Ishikawa (cell line): ENCODE measurements around the gene DCDC2.

ENCODE experiments used
- CEBPB ChIP-seq: IDR thresholded peaks from 2 replicates; pipeline ENCODE4 v1.6.1; 2012
- CREB1 ChIP-seq: IDR thresholded peaks from 2 replicates; pipeline ENCODE4 v1.6.1; 2012; ENCODE audit warnings: low read depth
- EGR1 ChIP-seq: IDR thresholded peaks from 2 replicates; pipeline ENCODE4 v1.6.1; 2012
- EP300 ChIP-seq: IDR thresholded peaks from 2 replicates; pipeline ENCODE4 v1.6.1; 2012; ENCODE audit warnings: borderline replicate concordance
- FOXM1 ChIP-seq: IDR thresholded peaks from 2 replicates; pipeline ENCODE4 v1.6.1; 2012; ENCODE audit warnings: low read depth, borderline replicate concordance
- NFIC ChIP-seq: IDR thresholded peaks from 2 replicates; pipeline ENCODE4 v1.6.1; 2012
- RAD21 ChIP-seq: IDR thresholded peaks from 2 replicates; pipeline ENCODE4 v1.6.1; 2012; ENCODE audit warnings: low read depth
- TAF1 ChIP-seq: IDR thresholded peaks from 2 replicates; pipeline ENCODE4 v1.6.1; 2012; ENCODE audit warnings: low read depth, mild to moderate bottlenecking
- TCF12 ChIP-seq: IDR thresholded peaks from 2 replicates; pipeline ENCODE4 v1.6.1; 2012; ENCODE audit warnings: low read depth
- TEAD4 ChIP-seq: IDR thresholded peaks from 2 replicates; pipeline ENCODE4 v1.6.1; 2012
- YY1 ChIP-seq: IDR thresholded peaks from 2 replicates; pipeline ENCODE4 v1.6.1; 2012; ENCODE audit warnings: low read depth
- ZBTB7A ChIP-seq: IDR thresholded peaks from 2 replicates; pipeline ENCODE4 v1.6.1; 2012; ENCODE audit warnings: low read depth
- TF ChIP-seq, protein P1 (sequence below): IDR thresholded peaks from 2 replicates; pipeline ENCODE4 v1.6.1; 2012
- TF ChIP-seq, protein P2 (sequence below): IDR thresholded peaks from 2 replicates; pipeline ENCODE4 v1.6.1; 2012
- TF ChIP-seq, protein P3 (sequence below): IDR thresholded peaks from 2 replicates; pipeline ENCODE4 v1.6.1; 2012; ENCODE audit warnings: low read depth, mild to moderate bottlenecking

DCDC2 gene

DNA sequence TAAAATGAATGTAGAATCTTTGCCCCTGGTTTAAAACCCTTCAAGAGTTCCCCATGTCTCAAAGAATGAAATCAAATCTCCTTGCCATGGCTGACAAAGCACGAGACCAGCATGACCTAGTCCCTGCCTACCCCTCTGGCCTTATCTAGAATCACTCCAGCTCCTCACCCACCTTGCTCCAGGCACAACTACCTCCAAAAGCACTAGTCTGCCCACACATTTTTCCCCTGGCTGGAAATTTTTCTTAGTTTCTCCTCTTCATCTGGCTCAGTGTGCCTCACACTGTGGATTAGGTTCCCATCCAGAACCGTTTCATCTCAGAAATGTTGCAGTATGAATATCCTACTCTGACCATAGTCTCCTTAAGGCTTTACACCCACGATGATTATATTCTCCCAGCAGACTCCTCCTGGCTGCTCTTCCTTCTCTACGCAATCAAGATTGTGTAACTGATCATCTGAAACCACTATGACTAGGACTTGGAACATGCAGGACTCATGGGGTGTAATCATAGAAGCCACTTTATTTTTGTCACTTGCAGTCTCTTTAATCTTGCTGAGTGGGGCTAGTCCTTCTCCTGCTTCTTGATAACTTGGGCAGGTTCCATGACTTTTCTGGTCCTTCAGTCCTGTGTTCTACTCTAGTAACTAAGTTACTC is 37.0 kb upstream of the DCDC2 start:
- TF ChIP-seq, protein P1, sequence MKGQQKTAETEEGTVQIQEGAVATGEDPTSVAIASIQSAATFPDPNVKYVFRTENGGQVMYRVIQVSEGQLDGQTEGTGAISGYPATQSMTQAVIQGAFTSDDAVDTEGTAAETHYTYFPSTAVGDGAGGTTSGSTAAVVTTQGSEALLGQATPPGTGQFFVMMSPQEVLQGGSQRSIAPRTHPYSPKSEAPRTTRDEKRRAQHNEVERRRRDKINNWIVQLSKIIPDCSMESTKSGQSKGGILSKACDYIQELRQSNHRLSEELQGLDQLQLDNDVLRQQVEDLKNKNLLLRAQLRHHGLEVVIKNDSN = no peak
- TF ChIP-seq CREB1 = no peak
- no peak for TF ChIP-seq ZBTB7A
- no peak for TF ChIP-seq NFIC
- no peak for TF ChIP-seq CEBPB
- TF ChIP-seq EP300 = no peak
- no peak for TF ChIP-seq EGR1
- TF ChIP-seq, protein P2, sequence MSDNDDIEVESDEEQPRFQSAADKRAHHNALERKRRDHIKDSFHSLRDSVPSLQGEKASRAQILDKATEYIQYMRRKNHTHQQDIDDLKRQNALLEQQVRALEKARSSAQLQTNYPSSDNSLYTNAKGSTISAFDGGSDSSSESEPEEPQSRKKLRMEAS = no peak
- TF ChIP-seq TCF12 = no peak
- no peak for TF ChIP-seq TEAD4
- TF ChIP-seq, protein P3, sequence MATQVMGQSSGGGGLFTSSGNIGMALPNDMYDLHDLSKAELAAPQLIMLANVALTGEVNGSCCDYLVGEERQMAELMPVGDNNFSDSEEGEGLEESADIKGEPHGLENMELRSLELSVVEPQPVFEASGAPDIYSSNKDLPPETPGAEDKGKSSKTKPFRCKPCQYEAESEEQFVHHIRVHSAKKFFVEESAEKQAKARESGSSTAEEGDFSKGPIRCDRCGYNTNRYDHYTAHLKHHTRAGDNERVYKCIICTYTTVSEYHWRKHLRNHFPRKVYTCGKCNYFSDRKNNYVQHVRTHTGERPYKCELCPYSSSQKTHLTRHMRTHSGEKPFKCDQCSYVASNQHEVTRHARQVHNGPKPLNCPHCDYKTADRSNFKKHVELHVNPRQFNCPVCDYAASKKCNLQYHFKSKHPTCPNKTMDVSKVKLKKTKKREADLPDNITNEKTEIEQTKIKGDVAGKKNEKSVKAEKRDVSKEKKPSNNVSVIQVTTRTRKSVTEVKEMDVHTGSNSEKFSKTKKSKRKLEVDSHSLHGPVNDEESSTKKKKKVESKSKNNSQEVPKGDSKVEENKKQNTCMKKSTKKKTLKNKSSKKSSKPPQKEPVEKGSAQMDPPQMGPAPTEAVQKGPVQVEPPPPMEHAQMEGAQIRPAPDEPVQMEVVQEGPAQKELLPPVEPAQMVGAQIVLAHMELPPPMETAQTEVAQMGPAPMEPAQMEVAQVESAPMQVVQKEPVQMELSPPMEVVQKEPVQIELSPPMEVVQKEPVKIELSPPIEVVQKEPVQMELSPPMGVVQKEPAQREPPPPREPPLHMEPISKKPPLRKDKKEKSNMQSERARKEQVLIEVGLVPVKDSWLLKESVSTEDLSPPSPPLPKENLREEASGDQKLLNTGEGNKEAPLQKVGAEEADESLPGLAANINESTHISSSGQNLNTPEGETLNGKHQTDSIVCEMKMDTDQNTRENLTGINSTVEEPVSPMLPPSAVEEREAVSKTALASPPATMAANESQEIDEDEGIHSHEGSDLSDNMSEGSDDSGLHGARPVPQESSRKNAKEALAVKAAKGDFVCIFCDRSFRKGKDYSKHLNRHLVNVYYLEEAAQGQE = no peak
- no peak for TF ChIP-seq FOXM1
- TF ChIP-seq RAD21 = no peak
- TF ChIP-seq YY1 = no peak
- no peak for TF ChIP-seq TAF1

DNA sequence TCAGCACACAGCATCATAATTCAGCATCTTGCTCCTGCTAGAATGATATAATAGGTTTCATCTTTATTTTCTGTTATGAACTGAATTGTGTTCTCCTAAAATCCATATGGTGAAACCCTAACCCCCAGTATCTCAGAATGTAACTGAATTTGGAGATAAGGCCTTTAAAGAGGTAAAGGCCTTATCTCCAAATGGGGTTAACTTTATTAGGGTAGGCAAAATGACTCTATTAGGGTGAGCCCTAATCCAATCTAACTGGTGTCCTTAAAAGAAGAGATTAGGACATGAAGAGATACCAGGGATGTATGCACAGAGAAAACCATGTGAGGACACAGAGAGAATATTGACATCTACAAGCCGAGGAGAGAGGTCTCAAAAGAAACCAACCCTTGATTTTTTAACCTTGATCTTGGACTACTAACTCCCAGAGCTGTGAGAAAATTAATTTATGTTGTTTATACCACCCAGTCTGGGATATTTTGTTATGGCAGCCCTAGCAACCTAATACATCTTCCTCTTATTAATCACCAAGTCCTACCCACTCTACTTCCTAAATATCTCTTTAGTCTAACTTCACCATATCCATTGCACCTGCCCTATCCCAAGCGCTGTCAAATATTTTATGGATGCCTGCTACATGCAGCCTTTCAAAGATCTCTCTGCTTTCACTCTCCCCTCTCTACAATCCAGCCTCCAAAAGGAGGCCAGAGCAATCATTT is 36.4 kb upstream of the DCDC2 start:
- TF ChIP-seq TEAD4 (no peak), RAD21 (no peak), TAF1 (no peak), FOXM1 (no peak), NFIC (no peak), CEBPB (no peak), EP300 (no peak), EGR1 (no peak)
- TF ChIP-seq, protein P3 = no peak
- TF ChIP-seq, protein P2 = no peak

DNA sequence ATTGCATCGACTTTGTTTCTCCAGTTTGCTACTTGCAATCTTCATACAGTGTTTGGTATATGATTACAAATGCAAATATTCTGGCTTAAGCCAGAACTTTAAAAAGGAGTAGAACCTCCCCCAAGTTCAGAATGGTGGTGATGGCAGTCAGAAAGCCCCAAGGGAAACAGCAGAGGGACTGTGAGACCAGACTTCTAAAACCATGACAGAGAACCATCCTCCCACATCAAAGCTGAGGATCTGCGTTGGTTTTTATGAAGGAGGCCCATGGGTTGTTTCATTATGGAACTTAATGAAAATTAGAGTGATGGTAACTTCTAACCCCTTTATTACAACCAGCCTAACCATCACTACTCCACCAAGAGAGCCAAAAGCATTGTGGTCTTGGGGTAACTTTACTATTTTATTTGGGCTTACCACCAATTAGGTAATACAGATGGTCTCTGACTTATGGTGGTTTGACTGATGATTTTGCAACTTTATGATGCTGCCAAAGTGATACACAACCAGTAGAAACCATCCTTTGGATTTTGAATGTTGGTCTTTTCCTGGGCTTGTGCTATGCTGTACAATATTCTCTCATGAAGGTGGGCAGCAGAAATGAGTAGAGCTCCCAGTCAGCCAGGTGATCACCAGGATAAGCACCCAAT is 34.0 kb upstream of the DCDC2 start:
- TF ChIP-seq TCF12 (no peak), CEBPB (no peak), ZBTB7A (no peak), TEAD4 (no peak), CREB1 (no peak), EGR1 (no peak), TAF1 (no peak), EP300 (no peak)
- TF ChIP-seq, protein P2 = no peak
- TF ChIP-seq, protein P3 = no peak
- TF ChIP-seq, protein P1 = no peak

DNA sequence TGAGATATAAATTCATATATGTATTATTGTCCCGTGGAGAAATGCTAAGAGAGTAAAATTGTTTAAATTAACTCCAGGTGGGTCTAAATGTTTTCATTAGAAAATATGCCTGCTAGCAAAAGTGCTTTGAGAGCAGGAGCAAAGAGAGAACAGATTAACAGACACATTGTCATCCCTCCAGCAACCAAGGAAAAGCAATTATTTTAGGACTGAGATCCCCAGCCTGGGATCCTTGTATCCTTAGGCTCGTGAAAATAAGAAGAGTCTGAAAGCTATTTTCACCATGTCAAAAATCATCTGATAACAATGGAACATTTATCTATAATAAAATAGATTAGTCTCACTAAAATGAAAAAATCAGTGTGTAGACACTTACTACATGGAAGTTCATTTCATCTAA is 33.3 kb upstream of the DCDC2 start:
- TF ChIP-seq TEAD4 = no peak
- TF ChIP-seq TAF1 = no peak
- TF ChIP-seq EGR1 = no peak
- TF ChIP-seq YY1 = no peak
- TF ChIP-seq CREB1 = no peak
- no peak for TF ChIP-seq FOXM1
- no peak for TF ChIP-seq RAD21
- TF ChIP-seq EP300 = no peak
- no peak for TF ChIP-seq TCF12
- TF ChIP-seq CEBPB = no peak
